Mucosa of rectum (tissue), 2 donors: ENCODE data around the gene GRK5.

Experiments
- H3K27ac ChIP-seq, 2 donors: one replicate each; pipeline ENCODE4 v1.7.0; 2013; ENCODE audit warnings: inconsistent platforms in 2 of 2, low read depth in 2 of 2, low read length in 2 of 2
- H3K27me3 ChIP-seq, 2 donors: one replicate each; pipeline ENCODE4 v1.7.0; 2013; ENCODE audit warnings: low read length in 2 of 2; ENCODE audit not compliant: control insufficient read depth in 2 of 2, insufficient read depth in 2 of 2
- H3K36me3 ChIP-seq, 2 donors: one replicate each; pipeline ENCODE4 v1.7.0; 2013; ENCODE audit warnings: low read length in 2 of 2; ENCODE audit not compliant: control insufficient read depth in 2 of 2, insufficient read depth in 2 of 2
- H3K4me1 ChIP-seq, 2 donors: one replicate each; pipeline ENCODE4 v1.7.0; 2013; ENCODE audit warnings: low read length in 2 of 2, mild to moderate bottlenecking in 1 of 2; ENCODE audit not compliant: control insufficient read depth in 2 of 2, insufficient read depth in 2 of 2
- H3K4me3 ChIP-seq, 2 donors: one replicate each; pipeline ENCODE4 v1.7.0; 2013; ENCODE audit warnings: low read length in 2 of 2
- H3K9ac ChIP-seq, 2 donors: one replicate each; pipeline ENCODE4 v1.7.0; 2013; ENCODE audit warnings: low read length in 2 of 2, low read depth in 1 of 2, mild to moderate bottlenecking in 1 of 2
- H3K9me3 ChIP-seq, 2 donors: one replicate each; pipeline ENCODE4 v1.7.0; 2013; ENCODE audit warnings: low read length in 2 of 2; ENCODE audit not compliant: control insufficient read depth in 2 of 2
- donor health status: healthy.
- donor health status: Normal muscosa, but diverticular disease.

GRK5 gene

GRCh38 chr10:119496273-119496672, 288.9 kb downstream of the GRK5 start:
- Histone ChIP-seq H3K36me3 (no peaks in the 10 kb centered on the region), H3K9me3 (no peaks in the 10 kb centered on the region), H3K27ac (no peak overlapping the region), H3K4me1 (peaks cover 4 to 18% of the 10 kb centered on the region in 2 donors), H3K27me3 (no peaks in the 10 kb centered on the region), H3K9ac (no peak overlapping the region), H3K4me3 (no peak overlapping the region)

GRCh38 chr10:119497243-119497642, 289.9 kb downstream of the GRK5 start:
- Histone ChIP-seq H3K4me1 (peaks cover 4 to 18% of the 10 kb centered on the region in 2 donors), H3K9me3 (no peaks in the 10 kb centered on the region)

GRCh38 chr10:119498889-119499676, 291.7 kb downstream of the GRK5 start:
- peaks cover 4 to 16% of the 10 kb centered on the region in 2 donors for H3K4me1 ChIP-seq
- no peak overlapping the region for H3K9ac ChIP-seq
- peaks cover 0 to 2% of the 10 kb centered on the region in 2 donors for H3K36me3 ChIP-seq
- H3K27me3 ChIP-seq = no peaks in the 10 kb centered on the region
- no peaks in the 10 kb centered on the region for H3K9me3 ChIP-seq
- peak overlapping the region in 1 of 2 donors; percentile 20 for H3K27ac ChIP-seq
- no peak overlapping the region for H3K4me3 ChIP-seq

More at GRCh38 chr10:119497243-119497642, 289.9 kb downstream of the GRK5 start:
- Histone ChIP-seq H3K36me3 (no peaks in the 10 kb centered on the region), H3K27ac (no peak overlapping the region), H3K27me3 (no peaks in the 10 kb centered on the region), H3K4me3 (no peak overlapping the region), H3K9ac (no peak overlapping the region)

- H3K4me1 ChIP-seq = peaks cover 4 to 15% of the 10 kb centered on the region in 2 donors
- H3K36me3 ChIP-seq = peaks cover 2 to 3% of the 10 kb centered on the region in 2 donors
- no peak overlapping the region for H3K9ac ChIP-seq
- H3K4me3 ChIP-seq = no peak overlapping the region
- H3K9me3 ChIP-seq = no peaks in the 10 kb centered on the region
- H3K27ac ChIP-seq = no peak overlapping the region
- H3K27me3 ChIP-seq = no peaks in the 10 kb centered on the region
These were observed 292.3 kb downstream of the GRK5 start for GRCh38 chr10:119499677-119500002.

GRCh38 chr10:119500123-119500795, 292.9 kb downstream of the GRK5 start:
- peaks cover 2 to 5% of the 10 kb centered on the region in 2 donors for H3K36me3 ChIP-seq
- H3K27me3 ChIP-seq = no peaks in the 10 kb centered on the region
- H3K9ac ChIP-seq = no peak overlapping the region
- peaks cover 4 to 11% of the 10 kb centered on the region in 2 donors for H3K4me1 ChIP-seq
- H3K27ac ChIP-seq = no peak overlapping the region
- H3K9me3 ChIP-seq = no peaks in the 10 kb centered on the region
- no peak overlapping the region for H3K4me3 ChIP-seq

- Histone ChIP-seq H3K9me3 (no peaks in the 10 kb centered on the region), H3K27ac (no peak overlapping the region), H3K4me1 (peaks cover 4 to 11% of the 10 kb centered on the region in 2 donors)
These were observed 293.4 kb downstream of the GRK5 start for GRCh38 chr10:119500821-119501220.

GRCh38 chr10:119501690-119502089, 294.3 kb downstream of the GRK5 start:
- Histone ChIP-seq H3K4me3 (no peak overlapping the region), H3K27me3 (no peaks in the 10 kb centered on the region), H3K4me1 (peaks cover 7 to 11% of the 10 kb centered on the region in 2 donors), H3K9me3 (no peaks in the 10 kb centered on the region), H3K27ac (peak overlapping the region in 1 of 2 donors; percentile 58), H3K9ac (no peak overlapping the region), H3K36me3 (peaks cover 2 to 5% of the 10 kb centered on the region in 2 donors)

More at GRCh38 chr10:119500821-119501220, 293.4 kb downstream of the GRK5 start:
- H3K27me3 ChIP-seq = no peaks in the 10 kb centered on the region
- H3K9ac ChIP-seq = no peak overlapping the region
- no peak overlapping the region for H3K4me3 ChIP-seq
- H3K36me3 ChIP-seq = peaks cover 2 to 5% of the 10 kb centered on the region in 2 donors

- Histone ChIP-seq H3K27ac (peak overlapping the region in 1 of 2 donors; percentile 58), H3K4me1 (peaks cover 7 to 11% of the 10 kb centered on the region in 2 donors), H3K4me3 (no peak overlapping the region), H3K36me3 (peaks cover 2 to 5% of the 10 kb centered on the region in 2 donors), H3K9me3 (no peaks in the 10 kb centered on the region), H3K9ac (no peak overlapping the region), H3K27me3 (no peaks in the 10 kb centered on the region)
These were observed 294.8 kb downstream of the GRK5 start for GRCh38 chr10:119502209-119502608.

- Histone ChIP-seq H3K27ac (peak overlapping the region in 1 of 2 donors; percentile 58), H3K4me1 (peaks cover 7 to 11% of the 10 kb centered on the region in 2 donors), H3K4me3 (no peak overlapping the region), H3K36me3 (peaks cover 2 to 5% of the 10 kb centered on the region in 2 donors), H3K9ac (no peak overlapping the region), H3K27me3 (no peaks in the 10 kb centered on the region), H3K9me3 (no peaks in the 10 kb centered on the region)
These were observed 295.3 kb downstream of the GRK5 start for GRCh38 chr10:119502618-119503155.

- Histone ChIP-seq H3K27ac (no peak overlapping the region), H3K4me1 (peaks cover 7 to 11% of the 10 kb centered on the region in 2 donors), H3K36me3 (peaks cover 2 to 5% of the 10 kb centered on the region in 2 donors), H3K27me3 (no peaks in the 10 kb centered on the region), H3K9ac (no peak overlapping the region), H3K9me3 (no peaks in the 10 kb centered on the region), H3K4me3 (no peak overlapping the region)
These were observed 296.4 kb downstream of the GRK5 start for GRCh38 chr10:119503821-119504220.
